HCT116 (cell line): ENCODE data around the gene EFCAB8. TPM values are rescaled to one million over a fixed set of nuclear protein-coding genes. Genes with fewer than 3 reads are reported as not detected.

Experiments used
- ATAC-seq: fragments of 200-7000 bp; cut with Tn5 transposase; 2 replicates; pipeline ENCODE4 v1.9.1; 2020; ENCODE audit warnings: mild to moderate bottlenecking, moderate library complexity
- BruUV-seq: library from RNA; stranded (reverse); fragments of 400-500 nt; replicated peaks from 2 replicates; lab custom pipeline; 2021; lab: Mats Ljungman, UMichigan
- CTCF ChIA-PET: fragments of 300-600 bp; sonication (Branson Sonifier 250); formaldehyde crosslinking; loops from one replicate; lab custom pipeline; 2021; ENCODE audit warnings: antibody characterized with exemption; lab: Charles Lee
- POLR2A ChIA-PET: fragments of 300-600, 350-600 bp; sonication (Branson Sonifier 250); formaldehyde crosslinking; loops from one replicate; lab custom pipeline; 2021; ENCODE audit warnings: antibody characterized with exemption; lab: Charles Lee
- RAD21 ChIA-PET, 2 experiments: fragments of 300-600 bp; sonication (Branson Sonifier 250); formaldehyde crosslinking; loops; one replicate each; lab custom pipeline; 2023; ENCODE audit warnings: low total read pairs in 2 of 2; ENCODE audit not compliant: uncharacterized antibody in 2 of 2, unreplicated experiment in 2 of 2, low non-redundant PET in 1 of 2; lab: Charles Lee
- DNase-seq: peaks from one replicate; pipeline ENCODE4 v3.0.0-alpha.2; 2010; ENCODE audit warnings: low read depth, low spot score
- H2AFZ ChIP-seq: fragments of 200-600 bp; shearing (Covaris generic), sonication (generic); 2 replicates; pipeline ENCODE4 v1.6.1; 2017; ENCODE audit warnings: low read depth, mixed run types, mixed read lengths, antibody characterized with exemption, low read length; ENCODE audit not compliant: poor library complexity, severe bottlenecking
- H3K27ac ChIP-seq: 2 replicates; pipeline ENCODE4 v1.5.1; 2012; ENCODE audit warnings: low read depth, low read length
- H3K27me3 ChIP-seq: fragments of 200-600 bp; sonication (generic); 2 replicates; pipeline ENCODE4 v1.6.1; 2016; ENCODE audit warnings: mixed run types, low read length, mixed read lengths; ENCODE audit not compliant: insufficient read depth
- H3K36me3 ChIP-seq, 2 experiments: fragments of 200-500 bp in 1 of 2; fragments of 200-600 bp in 1 of 2; sonication (Bioruptor generic) in 1 of 2; sonication (generic) in 1 of 2; 2 replicates each; pipeline versions ENCODE4 v1.5.1 to v1.6.1; 2014 to 2016; ENCODE audit warnings: low read length in 2 of 2, inconsistent platforms in 1 of 2, mixed read lengths in 1 of 2, mixed run types in 1 of 2; ENCODE audit not compliant: insufficient read depth in 2 of 2, control insufficient read depth in 1 of 2
- H3K4me1 ChIP-seq, 2 experiments: fragments of 200-600 bp in 1 of 2; sonication (generic) in 1 of 2; 2 replicates each; pipeline versions ENCODE4 v1.5.1 to v1.6.1; 2012 to 2017; ENCODE audit warnings: low read length in 2 of 2, inconsistent platforms in 1 of 2, mild to moderate bottlenecking in 1 of 2, mixed read lengths in 1 of 2, mixed run types in 1 of 2, moderate library complexity in 1 of 2; ENCODE audit not compliant: insufficient read depth in 2 of 2, control insufficient read depth in 1 of 2
- H3K4me2 ChIP-seq: fragments of 200-600 bp; sonication (generic); 2 replicates; pipeline ENCODE4 v1.6.1; 2017; ENCODE audit warnings: mixed run types, low read length, mixed read lengths
- H3K4me3 ChIP-seq, 2 experiments: fragments of 200-600 bp in 1 of 2; sonication (generic) in 1 of 2; replicated peaks in 1 of 2; 2 replicates each; pipeline ENCODE4 v1.5.1; 2011 to 2016; ENCODE audit warnings: low read length in 2 of 2, control low read depth in 1 of 2, low read depth in 1 of 2, mild to moderate bottlenecking in 1 of 2, mixed read lengths in 1 of 2, mixed run types in 1 of 2
- H3K79me2 ChIP-seq: fragments of 200-600 bp; sonication (generic); 2 replicates; pipeline ENCODE4 v1.6.1; 2017; ENCODE audit warnings: mild to moderate bottlenecking, mixed run types, low read length, moderate library complexity, mixed read lengths; ENCODE audit not compliant: insufficient read depth
- H3K9ac ChIP-seq: fragments of 200-600 bp; sonication (generic); 2 replicates; pipeline ENCODE4 v1.6.1; 2016; ENCODE audit warnings: low read length, mixed read lengths
- H3K9me2 ChIP-seq: fragments of 200-600 bp; sonication (generic), shearing (Covaris generic); 2 replicates; pipeline ENCODE4 v1.6.1; 2017; ENCODE audit warnings: mixed run types, mild to moderate bottlenecking, moderate library complexity; ENCODE audit not compliant: insufficient read depth
- H3K9me3 ChIP-seq, 2 experiments: fragments of 200-500 bp in 1 of 2; fragments of 200-600 bp in 1 of 2; sonication (Bioruptor generic) in 1 of 2; sonication (generic) in 1 of 2; 2 replicates each; pipeline ENCODE4 v1.6.1; 2014 to 2017; ENCODE audit warnings: low read length in 2 of 2, mixed read lengths in 2 of 2, inconsistent platforms in 1 of 2, low read depth in 1 of 2, mild to moderate bottlenecking in 1 of 2, mixed run types in 1 of 2, moderate library complexity in 1 of 2; ENCODE audit not compliant: control insufficient read depth in 1 of 2, insufficient read depth in 1 of 2
- H4K20me1 ChIP-seq: fragments of 200-600 bp; sonication (generic), shearing (Covaris generic); 2 replicates; pipeline ENCODE4 v1.6.1; 2017; ENCODE audit warnings: mixed run types, mild to moderate bottlenecking, moderate library complexity; ENCODE audit not compliant: insufficient read depth
- ATF3 ChIP-seq: IDR thresholded peaks from 2 replicates; pipeline ENCODE4 v1.6.1; 2012
- CBX3 ChIP-seq: IDR thresholded peaks from 2 replicates; pipeline ENCODE4 v1.6.1; 2012; ENCODE audit warnings: low read depth
- CEBPB ChIP-seq: IDR thresholded peaks from 2 replicates; pipeline ENCODE4 v1.6.1; 2012; ENCODE audit warnings: low read depth
- CTCF ChIP-seq, 3 experiments: fragments of 200-600 bp in 1 of 3; sonication (generic) in 1 of 3; IDR thresholded peaks in 2 of 3; conservative IDR thresholded peaks in 1 of 3; 2 replicates each; pipeline ENCODE4 v1.5.1; 2012 to 2017; ENCODE audit warnings: low read depth in 2 of 3, low read length in 2 of 3, antibody characterized with exemption in 1 of 3, borderline replicate concordance in 1 of 3, control low read depth in 1 of 3, mild to moderate bottlenecking in 1 of 3, mixed read lengths in 1 of 3, mixed run types in 1 of 3, moderate library complexity in 1 of 3; ENCODE audit not compliant: insufficient read depth in 1 of 3
- EZH2 ChIP-seq: fragments of 200-600 bp; sonication (generic); IDR thresholded peaks from 2 replicates; pipeline ENCODE4 v1.6.1; 2017; ENCODE audit warnings: antibody characterized with exemption, mixed run types
- EZH2phosphoT487 ChIP-seq: fragments of 200-600 bp; IDR thresholded peaks from 2 replicates; pipeline ENCODE4 v1.6.1; 2018; ENCODE audit warnings: antibody characterized with exemption, borderline replicate concordance
- FOSL1 ChIP-seq: IDR thresholded peaks from 2 replicates; pipeline ENCODE4 v1.6.1; 2012; ENCODE audit warnings: low read depth
- RAD21 ChIP-seq: IDR thresholded peaks from 2 replicates; pipeline ENCODE4 v1.6.1; 2012; ENCODE audit warnings: low read depth, mild to moderate bottlenecking
- REST ChIP-seq: IDR thresholded peaks from 2 replicates; pipeline ENCODE4 v1.6.1; 2012; ENCODE audit warnings: low read depth
- SIN3A ChIP-seq: IDR thresholded peaks from 2 replicates; pipeline ENCODE4 v1.6.1; 2012; ENCODE audit warnings: low read depth
- SP1 ChIP-seq: IDR thresholded peaks from 2 replicates; pipeline ENCODE4 v1.6.1; 2012; ENCODE audit warnings: low read depth
- TCF7L2 ChIP-seq: IDR thresholded peaks from 2 replicates; pipeline ENCODE4 v1.7.0; 2011; ENCODE audit warnings: borderline replicate concordance, inconsistent platforms; ENCODE audit not compliant: insufficient read depth, insufficient read length; ENCODE audit errors: extremely low read depth
- YY1 ChIP-seq: IDR thresholded peaks from 2 replicates; pipeline ENCODE4 v1.6.1; 2011; ENCODE audit warnings: low read length, low read depth, moderate library complexity, mild to moderate bottlenecking; ENCODE audit not compliant: insufficient replicate concordance; ENCODE audit errors: extremely low read depth
- ZBTB33 ChIP-seq: IDR thresholded peaks from 2 replicates; pipeline ENCODE4 v1.6.1; 2011; ENCODE audit warnings: mild to moderate bottlenecking, low read length, moderate library complexity; ENCODE audit not compliant: insufficient replicate concordance; ENCODE audit errors: extremely low read depth
- ZNF274 ChIP-seq: fragments of 200-500 bp; sonication (Bioruptor generic); IDR thresholded peaks from 2 replicates; pipeline ENCODE4 v1.6.1; 2014; ENCODE audit warnings: mild to moderate bottlenecking, low read depth, low read length, inconsistent platforms
- intact Hi-C: fragments of 100-400 bp; cut with micrococcal nuclease; formaldehyde crosslinking; loops from 2 replicates; pipeline ENCODE4 v1.10.0; 2022
- total RNA-seq: library from RNA; stranded (reverse); gene quantifications from one replicate; pipeline ENCODE4 v1.2.1, GENCODE V29; 2021; ENCODE audit not compliant: unreplicated experiment

Gene EFCAB8
- total RNA-seq, 1 experiment from 2014 or later: 0.42 TPM

- no peak for TF ChIP-seq CTCF (IDR thresholded peaks at IDR 0.05 in 2 of 3, conservative IDR thresholded peaks at IDR 0.05 in 1 of 3; ENCODE audit: borderline replicate concordance in 1 of 3, insufficient read depth in 1 of 3, low read depth in 2 of 3, low read length in 2 of 3)
- TF ChIP-seq SP1: no peak
- no peak for TF ChIP-seq ZNF274
- TF ChIP-seq CBX3: no peak
- no peak for TF ChIP-seq CEBPB
- TF ChIP-seq RAD21: no peak
- no peak for TF ChIP-seq EZH2
- no peak for TF ChIP-seq FOSL1
- no peak for TF ChIP-seq ATF3
These were observed 72.0 kb downstream of the EFCAB8 start (continued) for GRCh38 chr20:32930701-32931100.

GRCh38 chr20:32934580-32934979, 75.9 kb downstream of the EFCAB8 start:
- no peak for DNase-seq
- POLR2A ChIA-PET: no interaction called here
- H3K27me3 ChIP-seq: no peaks in the 10 kb centered on the region
- TF ChIP-seq EZH2phosphoT487: no peak
- no peak for TF ChIP-seq REST
- no peak for TF ChIP-seq TCF7L2
- TF ChIP-seq YY1: no peak
- TF ChIP-seq CTCF (IDR thresholded peaks at IDR 0.05 in 2 of 3, conservative IDR thresholded peaks at IDR 0.05 in 1 of 3; ENCODE audit: borderline replicate concordance in 1 of 3, insufficient read depth in 1 of 3, low read depth in 2 of 3, low read length in 2 of 3): no peak
- no peak for TF ChIP-seq ZBTB33
- no peak for TF ChIP-seq SIN3A

More at GRCh38 chr20:32934580-32934979, 75.9 kb downstream of the EFCAB8 start:
- H3K4me2 ChIP-seq: no peak overlapping the region
- H3K36me3 ChIP-seq: no peaks in the 10 kb centered on the region
- intact Hi-C loops: no loop called here
- H3K4me1 ChIP-seq: no peaks in the 10 kb centered on the region
- ChIA-PET RAD21 (no interaction called here), CTCF (no interaction called here)
- no peaks in the 10 kb centered on the region for H3K79me2 ChIP-seq
- H3K9me2 ChIP-seq: no peaks in the 10 kb centered on the region
- H3K4me3 ChIP-seq: no peak overlapping the region
- no TSS peak for BruUV-seq
- H3K27ac ChIP-seq: no peak overlapping the region
- H3K9me3 ChIP-seq: no peaks in the 10 kb centered on the region
- ATAC-seq: no peak
- H4K20me1 ChIP-seq: no peaks in the 10 kb centered on the region
- H3K9ac ChIP-seq: no peak overlapping the region
- no peak overlapping the region for H2AFZ ChIP-seq
